ENCODE data around the gene CPNE4. TPM values are rescaled to one million over a fixed set of nuclear protein-coding genes. Genes with fewer than 3 reads are reported as not detected.

CPNE4 gene
- total RNA-seq, 4 donors from 2014 or later: 0.17 to 0.52 TPM; not detected in 2

DNA sequence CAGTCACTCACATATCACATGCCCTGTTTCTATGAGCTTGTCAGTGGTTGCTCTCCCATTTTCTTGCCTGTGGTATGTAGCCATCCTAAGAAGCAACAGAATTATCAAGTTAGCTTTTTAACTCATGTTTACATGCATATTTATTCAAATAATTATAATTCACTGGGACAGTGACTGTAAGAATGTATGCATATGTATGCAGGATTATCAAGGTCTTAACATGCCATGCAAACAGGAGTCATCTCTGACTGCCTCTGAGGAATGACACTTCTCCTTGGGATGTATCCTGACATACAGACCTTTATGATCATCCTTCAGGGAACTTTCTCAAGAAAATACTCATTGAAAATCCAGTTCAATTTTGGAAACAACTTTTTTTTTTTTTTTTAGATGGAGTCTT is 240.9 kb downstream of the CPNE4 start:
- intact Hi-C loops (cut with DNase I): no loop called here
- H3K27me3 ChIP-seq: no peaks in the 10 kb centered on the region
- TF ChIP-seq POLR2AphosphoS5 (IDR thresholded peaks at IDR 0.05): no peak
- no peak for TF ChIP-seq EP300 (IDR thresholded peaks at IDR 0.05)
- no peak for TF ChIP-seq POLR2A (IDR thresholded peaks at IDR 0.05; ENCODE audit: low read depth)
- TF ChIP-seq, protein P1, sequence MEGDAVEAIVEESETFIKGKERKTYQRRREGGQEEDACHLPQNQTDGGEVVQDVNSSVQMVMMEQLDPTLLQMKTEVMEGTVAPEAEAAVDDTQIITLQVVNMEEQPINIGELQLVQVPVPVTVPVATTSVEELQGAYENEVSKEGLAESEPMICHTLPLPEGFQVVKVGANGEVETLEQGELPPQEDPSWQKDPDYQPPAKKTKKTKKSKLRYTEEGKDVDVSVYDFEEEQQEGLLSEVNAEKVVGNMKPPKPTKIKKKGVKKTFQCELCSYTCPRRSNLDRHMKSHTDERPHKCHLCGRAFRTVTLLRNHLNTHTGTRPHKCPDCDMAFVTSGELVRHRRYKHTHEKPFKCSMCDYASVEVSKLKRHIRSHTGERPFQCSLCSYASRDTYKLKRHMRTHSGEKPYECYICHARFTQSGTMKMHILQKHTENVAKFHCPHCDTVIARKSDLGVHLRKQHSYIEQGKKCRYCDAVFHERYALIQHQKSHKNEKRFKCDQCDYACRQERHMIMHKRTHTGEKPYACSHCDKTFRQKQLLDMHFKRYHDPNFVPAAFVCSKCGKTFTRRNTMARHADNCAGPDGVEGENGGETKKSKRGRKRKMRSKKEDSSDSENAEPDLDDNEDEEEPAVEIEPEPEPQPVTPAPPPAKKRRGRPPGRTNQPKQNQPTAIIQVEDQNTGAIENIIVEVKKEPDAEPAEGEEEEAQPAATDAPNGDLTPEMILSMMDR (IDR thresholded peaks at IDR 0.05): no peak
- no peak overlapping the region for H3K4me3 ChIP-seq
- H3K9me3 ChIP-seq: no peaks in the 10 kb centered on the region
- DNase-seq (ENCODE audit: extremely low spot score): no peak
- H3K4me1 ChIP-seq: peaks cover 0 to 11% (median 0%) of the 10 kb centered on the region in 4 donors
- no peaks in the 10 kb centered on the region for H3K36me3 ChIP-seq
- H3K27ac ChIP-seq (replicated peaks in 1 of 4): no peak overlapping the region

DNA sequence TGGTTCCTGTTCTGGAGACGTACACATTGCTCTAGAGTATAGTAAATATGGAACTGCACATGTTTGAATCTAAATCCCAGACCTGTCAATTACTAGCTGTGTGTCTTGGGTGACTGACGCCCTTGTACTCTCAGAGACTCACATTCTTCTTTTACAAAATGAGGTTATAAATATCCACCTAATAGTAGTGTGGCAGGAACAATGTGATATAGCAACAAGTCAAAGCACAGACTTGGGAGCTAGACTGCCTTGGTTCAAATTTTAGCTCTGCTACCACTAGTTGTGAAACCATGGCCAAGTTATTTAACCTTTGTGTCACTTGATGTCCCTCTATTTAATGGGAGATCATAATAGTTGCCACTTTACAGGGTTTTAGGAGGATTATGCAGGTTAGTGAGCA is 245.6 kb downstream of the CPNE4 start:
- TF ChIP-seq POLR2A (IDR thresholded peaks at IDR 0.05; ENCODE audit: low read depth) (no peak), POLR2AphosphoS5 (IDR thresholded peaks at IDR 0.05) (no peak), EP300 (IDR thresholded peaks at IDR 0.05) (no peak)
- TF ChIP-seq, protein P1 (IDR thresholded peaks at IDR 0.05): no peak
- whole genome bisulfite sequencing: 86% methylated on average over 2 of the region's 2 CpGs

DNA sequence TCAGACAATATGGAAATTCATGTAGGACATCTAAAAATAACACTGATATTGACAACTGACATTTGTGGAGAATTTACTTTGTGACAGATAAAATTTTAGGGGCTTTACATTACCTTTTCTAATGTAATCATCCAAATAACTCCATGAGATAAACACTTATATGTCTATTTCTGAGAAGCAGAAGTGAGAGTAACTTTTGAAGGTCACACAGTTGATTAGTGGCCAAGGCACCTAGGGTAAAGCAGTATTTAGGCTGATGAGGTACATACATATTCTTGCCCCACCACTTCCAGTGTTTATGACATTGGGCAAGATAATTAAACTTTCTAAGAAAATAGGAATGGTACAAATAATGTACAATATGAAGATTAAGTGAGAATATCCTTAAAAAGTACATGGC is 248.4 kb downstream of the CPNE4 start:
- intact Hi-C loops (cut with DNase I): no loop called here
- H3K4me3 ChIP-seq: no peak overlapping the region
- H3K27me3 ChIP-seq: no peaks in the 10 kb centered on the region
- no peaks in the 10 kb centered on the region for H3K36me3 ChIP-seq
- H3K9me3 ChIP-seq: no peaks in the 10 kb centered on the region
- TF ChIP-seq, protein P1 (IDR thresholded peaks at IDR 0.05): no peak
- TF ChIP-seq POLR2AphosphoS5 (IDR thresholded peaks at IDR 0.05) (no peak), POLR2A (IDR thresholded peaks at IDR 0.05; ENCODE audit: low read depth) (no peak), EP300 (IDR thresholded peaks at IDR 0.05) (no peak)
- no peak for DNase-seq (ENCODE audit: extremely low spot score)
- H3K4me1 ChIP-seq: peaks cover 0 to 8% (median 0%) of the 10 kb centered on the region in 4 donors
- no peak overlapping the region for H3K27ac ChIP-seq (replicated peaks in 1 of 4)

More for the DNA sequence above, 245.6 kb downstream of the CPNE4 start:
- Histone ChIP-seq H3K4me3 (no peak overlapping the region), H3K9me3 (no peaks in the 10 kb centered on the region), H3K4me1 (peaks cover 0 to 8% (median 0%) of the 10 kb centered on the region in 4 donors), H3K36me3 (no peaks in the 10 kb centered on the region), H3K27me3 (no peaks in the 10 kb centered on the region), H3K27ac (replicated peaks in 1 of 4) (no peak overlapping the region)
- DNase-seq (ENCODE audit: extremely low spot score): no peak
- intact Hi-C loops (cut with DNase I): no loop called here

DNA sequence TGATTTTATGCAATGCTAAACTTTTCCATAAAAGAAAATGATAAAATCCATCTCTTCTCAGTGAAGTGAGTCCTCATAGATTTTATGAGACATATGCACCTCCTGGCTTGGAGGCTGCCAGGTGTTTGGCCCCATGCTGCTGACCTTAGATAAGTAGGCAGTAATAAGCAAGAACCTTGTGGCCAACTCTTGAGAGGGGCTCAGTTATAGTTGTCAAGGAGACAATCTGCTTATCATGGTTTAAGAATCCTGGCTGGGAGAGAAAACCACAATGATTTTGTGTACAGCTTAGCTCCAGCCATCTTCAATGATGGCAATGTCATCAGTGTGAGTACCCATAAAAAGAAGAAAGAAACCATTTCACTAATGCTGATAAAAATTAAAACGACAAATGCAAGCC is 252.1 kb downstream of the CPNE4 start:
- DNase-seq (ENCODE audit: extremely low spot score): no peak
- H3K27ac ChIP-seq (replicated peaks in 1 of 4): no peak overlapping the region
- intact Hi-C loops (cut with DNase I): no loop called here
- TF ChIP-seq EP300 (IDR thresholded peaks at IDR 0.05) (no peak), POLR2A (IDR thresholded peaks at IDR 0.05; ENCODE audit: low read depth) (no peak), POLR2AphosphoS5 (IDR thresholded peaks at IDR 0.05) (no peak)
- TF ChIP-seq, protein P1 (IDR thresholded peaks at IDR 0.05): no peak
- no peak overlapping the region for H3K4me3 ChIP-seq
- no peaks in the 10 kb centered on the region for H3K27me3 ChIP-seq
- 62% methylated on average over 1 of the region's 1 CpG for WGBS
- no peaks in the 10 kb centered on the region for H3K36me3 ChIP-seq
- H3K4me1 ChIP-seq: no peaks in the 10 kb centered on the region
- H3K9me3 ChIP-seq: peaks cover 0 to 7% (median 0%) of the 10 kb centered on the region in 4 donors

DNA sequence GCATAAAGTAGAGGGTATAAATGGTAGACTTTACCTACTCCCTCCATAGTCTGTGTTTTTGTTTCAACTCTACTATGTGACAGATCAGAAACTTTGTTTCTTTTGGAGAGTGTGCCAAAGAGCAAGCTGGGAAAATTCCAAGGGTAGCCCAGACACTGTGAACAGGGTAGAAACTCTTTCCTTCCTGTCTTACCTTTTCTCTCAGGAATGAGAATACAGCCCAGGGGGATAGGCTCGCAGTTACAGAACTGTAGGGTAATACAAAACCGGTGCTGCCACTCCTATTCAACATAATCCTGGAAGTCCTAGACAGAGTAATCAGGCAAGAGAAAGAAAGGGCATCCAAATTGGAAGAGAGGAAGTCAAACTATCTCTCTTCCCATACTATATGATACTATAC is 256.3 kb downstream of the CPNE4 start:
- Histone ChIP-seq H3K27me3 (no peaks in the 10 kb centered on the region), H3K27ac (replicated peaks in 1 of 4) (no peak overlapping the region), H3K4me3 (no peak overlapping the region), H3K36me3 (no peaks in the 10 kb centered on the region), H3K4me1 (no peaks in the 10 kb centered on the region), H3K9me3 (peaks cover 0 to 7% (median 0%) of the 10 kb centered on the region in 4 donors)
- intact Hi-C loops (cut with DNase I): no loop called here
- TF ChIP-seq POLR2A (IDR thresholded peaks at IDR 0.05; ENCODE audit: low read depth): no peak
- TF ChIP-seq POLR2AphosphoS5 (IDR thresholded peaks at IDR 0.05): no peak
- 80% methylated on average over 2 of the region's 2 CpGs for WGBS
- DNase-seq (ENCODE audit: extremely low spot score): no peak
